ENCODE results near the gene EIF6.

The EIF6 gene

GRCh38 chr20:35312318-35312717 lies 27.7 kb upstream of the EIF6 start:
- no peak overlapping the region for H3K4me3 ChIP-seq (ENCODE audit: low read depth, low read length)
- no peak for TF ChIP-seq CTCF (IDR thresholded peaks at IDR 0.05; ENCODE audit: low read depth, low read length, missing control alignments)
- in situ Hi-C loops (cut with HindIII; ENCODE audit: low sequenced_read_pairs) = no loop called here
- peak; percentile 91 for DNase-seq (ENCODE audit: low read depth)

DNA sequence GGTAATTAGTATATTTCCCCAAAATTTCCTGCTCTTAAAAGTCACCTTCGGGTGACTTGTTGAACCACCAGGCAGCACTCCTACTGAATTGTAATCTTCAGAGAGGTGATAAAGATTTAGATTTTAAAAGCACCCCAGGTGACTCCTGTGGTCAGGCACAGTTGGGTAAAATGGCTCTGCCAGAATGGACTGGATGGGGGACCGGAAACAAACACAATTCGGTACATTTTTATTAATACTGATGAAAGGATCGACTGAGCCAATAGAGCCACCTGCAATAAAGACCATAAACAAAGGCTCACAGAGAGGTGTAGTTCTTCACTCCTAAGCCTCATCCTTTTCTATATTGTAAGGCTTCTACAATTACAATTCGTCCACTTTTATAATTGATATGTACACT lies 27.2 kb upstream of the EIF6 start:
- in situ Hi-C loops (cut with HindIII; ENCODE audit: low sequenced_read_pairs) = no loop called here
- DNase-seq (ENCODE audit: low read depth) = no peak
- no peak overlapping the region for H3K4me3 ChIP-seq (ENCODE audit: low read depth, low read length)
- no peak for TF ChIP-seq CTCF (IDR thresholded peaks at IDR 0.05; ENCODE audit: low read depth, low read length, missing control alignments)

GRCh38 chr20:35311409-35311808 lies 26.8 kb upstream of the EIF6 start:
- no peak for TF ChIP-seq CTCF (IDR thresholded peaks at IDR 0.05; ENCODE audit: low read depth, low read length, missing control alignments)
- no peak for DNase-seq (ENCODE audit: low read depth)
- H3K4me3 ChIP-seq (ENCODE audit: low read depth, low read length) = no peak overlapping the region
- in situ Hi-C loops (cut with HindIII; ENCODE audit: low sequenced_read_pairs) = no loop called here

GRCh38 chr20:35307666-35308653 lies 23.4 kb upstream of the EIF6 start:
- in situ Hi-C loops (cut with HindIII; ENCODE audit: low sequenced_read_pairs) = loop anchor here (5.0 kb wide), 1 partner anchor 51 kb away; no protein-coding TSS in a partner anchor
- peak; percentile 43 for DNase-seq (ENCODE audit: low read depth)

DNA sequence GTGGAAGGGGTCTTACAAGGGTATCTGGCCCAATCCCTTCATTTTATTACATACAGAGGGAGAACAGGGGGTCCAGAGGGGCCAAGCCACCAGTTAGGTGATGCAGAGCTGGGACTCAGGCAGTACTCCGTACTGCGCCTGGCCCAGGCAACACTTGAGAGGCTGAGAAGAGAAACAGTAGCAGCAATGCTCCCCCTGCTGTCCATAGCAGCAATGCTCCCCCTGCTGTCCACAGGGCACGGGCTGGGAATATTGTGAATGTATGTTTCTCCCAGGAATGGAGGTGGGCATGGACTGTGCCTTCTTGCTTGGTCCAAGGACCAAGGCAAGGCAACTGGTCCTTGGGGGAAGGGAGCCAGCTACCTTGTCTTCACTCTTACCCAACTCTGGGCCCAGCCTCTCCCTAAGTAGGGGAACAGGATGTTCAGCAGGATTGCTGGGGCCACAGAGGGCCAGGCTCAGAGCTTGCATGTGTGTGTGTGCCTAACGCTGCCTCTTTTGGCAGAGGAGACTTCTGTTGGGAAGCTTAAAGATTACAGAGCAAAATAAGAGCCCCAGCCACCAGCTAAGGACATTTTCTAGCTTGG lies 22.5 kb upstream of the EIF6 start:
- DNase-seq (ENCODE audit: low read depth) = peak; percentile 35
- TF ChIP-seq CTCF (IDR thresholded peaks at IDR 0.05; ENCODE audit: low read depth, low read length, missing control alignments) = peak; percentile 91
- in situ Hi-C loops (cut with HindIII; ENCODE audit: low sequenced_read_pairs) = loop anchor here (5.0 kb wide), 1 partner anchor 50 kb away; no protein-coding TSS in a partner anchor

More at GRCh38 chr20:35307666-35308653, 23.4 kb upstream of the EIF6 start:
- TF ChIP-seq CTCF (IDR thresholded peaks at IDR 0.05; ENCODE audit: low read depth, low read length, missing control alignments) = no peak
- H3K4me3 ChIP-seq (ENCODE audit: low read depth, low read length) = no peak overlapping the region

GRCh38 chr20:35305682-35306556 lies 21.3 kb upstream of the EIF6 start:
- in situ Hi-C loops (cut with HindIII; ENCODE audit: low sequenced_read_pairs) = loop anchor here (5.0 kb wide), 1 partner anchor 49 kb away; no protein-coding TSS in a partner anchor
- H3K4me3 ChIP-seq (ENCODE audit: low read depth, low read length) = no peak overlapping the region
- DNase-seq (ENCODE audit: low read depth) = peak; percentile 95
- no peak for TF ChIP-seq CTCF (IDR thresholded peaks at IDR 0.05; ENCODE audit: low read depth, low read length, missing control alignments)

More for the DNA sequence above, 22.5 kb upstream of the EIF6 start:
- H3K4me3 ChIP-seq (ENCODE audit: low read depth, low read length) = no peak overlapping the region

Data from astrocyte of the cerebellum (primary cell).